Endothelial cell of umbilical vein (primary cell): ENCODE results near the gene LIX1. TPM values are rescaled to one million over a fixed set of nuclear protein-coding genes. Genes with fewer than 3 reads are reported as not detected.

Experiments
- BruUV-seq: library from RNA; stranded (reverse); fragments of 400-500 nt; replicated peaks from 2 replicates; lab custom pipeline; 2021; lab: Mats Ljungman, UMichigan
- CTCF ChIA-PET: fragments of 300-600, 350-600 bp; sonication (Branson Sonifier 250); formaldehyde crosslinking; loops from one replicate; lab custom pipeline; 2021; ENCODE audit warnings: antibody characterized with exemption, inconsistent platforms; lab: Charles Lee
- POLR2A ChIA-PET: fragments of 300-600, 350-600 bp; sonication (Branson Sonifier 250); formaldehyde crosslinking; loops from one replicate; lab custom pipeline; 2021; ENCODE audit warnings: antibody characterized with exemption, inconsistent platforms; lab: Charles Lee
- DNase-seq: peaks from one replicate; pipeline ENCODE4 v3.0.0-alpha.2; 2011; ENCODE audit warnings: low read depth, low spot score
- FAIRE-seq: peaks from 2 replicates; lab custom pipeline; 2011; peaks lifted over from hg19 to GRCh38; lab: Jason Lieb, UNC
- H2AFZ ChIP-seq: 2 replicates; pipeline ENCODE4 v1.6.0; 2012; ENCODE audit warnings: low read depth, low read length, control low read depth, inconsistent platforms
- H3K27ac ChIP-seq: 2 replicates; pipeline ENCODE4 v1.5.1; 2011; ENCODE audit warnings: low read depth, mild to moderate bottlenecking, control low read depth, low read length, moderate library complexity; ENCODE audit not compliant: insufficient read depth
- H3K27me3 ChIP-seq, 2 experiments: 2 replicates each; pipeline versions ENCODE4 v1.6.0 to v1.6.1; 2011; ENCODE audit warnings: low read length in 2 of 2, mixed read lengths in 1 of 2; ENCODE audit not compliant: control insufficient read depth in 2 of 2, insufficient read depth in 2 of 2
- H3K36me3 ChIP-seq, 2 experiments: 2 replicates in 1 of 2; 3 replicates in 1 of 2; pipeline ENCODE4 v1.5.1; 2011; ENCODE audit warnings: low read length in 2 of 2, mild to moderate bottlenecking in 1 of 2, moderate library complexity in 1 of 2; ENCODE audit not compliant: control insufficient read depth in 2 of 2, insufficient read depth in 2 of 2; ENCODE audit errors: extremely low read depth in 1 of 2
- H3K4me1 ChIP-seq: 3 replicates; pipeline ENCODE4 v1.5.1; 2011; ENCODE audit warnings: mild to moderate bottlenecking, low read length; ENCODE audit not compliant: control insufficient read depth, insufficient read depth; ENCODE audit errors: extremely low read depth
- H3K4me2 ChIP-seq: 2 replicates; pipeline ENCODE4 v1.6.1; 2011; ENCODE audit warnings: low read length, control low read depth, mixed read lengths; ENCODE audit not compliant: insufficient read depth
- H3K4me3 ChIP-seq, 3 experiments: fragments of 200-600 bp in 1 of 3; sonication (generic), shearing (Covaris generic) in 1 of 3; replicated peaks in 1 of 3; 2 replicates each; pipeline ENCODE4 v1.5.1; 2011 to 2016; ENCODE audit warnings: control low read depth in 3 of 3, low read length in 3 of 3, mild to moderate bottlenecking in 2 of 3, inconsistent platforms in 1 of 3, low read depth in 1 of 3, moderate library complexity in 1 of 3; ENCODE audit not compliant: insufficient read depth in 1 of 3
- H3K79me2 ChIP-seq: 2 replicates; pipeline ENCODE4 v1.6.0; 2012; ENCODE audit warnings: low read length, inconsistent platforms; ENCODE audit not compliant: control insufficient read depth, insufficient read depth
- H3K9ac ChIP-seq: replicated peaks from 2 replicates; pipeline ENCODE3; 2011; ENCODE audit warnings: low read length, control low read depth; ENCODE audit not compliant: insufficient read depth; ENCODE audit errors: extremely low read depth
- H3K9me1 ChIP-seq: replicated peaks from 3 replicates; pipeline ENCODE4 v1.6.0; 2011; ENCODE audit warnings: mild to moderate bottlenecking, low read length; ENCODE audit not compliant: control insufficient read depth, insufficient read depth; ENCODE audit errors: extremely low read depth
- H3K9me3 ChIP-seq: replicated peaks from 2 replicates; pipeline ENCODE4 v1.5.1; 2012; ENCODE audit warnings: low read length, inconsistent platforms; ENCODE audit not compliant: control insufficient read depth, insufficient read depth
- H4K20me1 ChIP-seq: replicated peaks from 2 replicates; pipeline ENCODE3; 2011; ENCODE audit warnings: mild to moderate bottlenecking, low read length; ENCODE audit not compliant: control insufficient read depth, insufficient read depth; ENCODE audit errors: extremely low read depth
- EZH2 ChIP-seq: IDR thresholded peaks from 2 replicates; pipeline ENCODE4 v1.6.1; 2012; ENCODE audit warnings: borderline replicate concordance, low read depth, mild to moderate bottlenecking, moderate library complexity, low read length, inconsistent platforms; ENCODE audit not compliant: severe bottlenecking
- FOS ChIP-seq: IDR thresholded peaks from 2 replicates; pipeline ENCODE4 v1.6.1; 2011; ENCODE audit warnings: mild to moderate bottlenecking, low read length, moderate library complexity, borderline replicate concordance; ENCODE audit not compliant: insufficient read depth
- GATA2 ChIP-seq: IDR thresholded peaks from 2 replicates; pipeline ENCODE4 v1.7.0; 2011; ENCODE audit warnings: low read depth, mild to moderate bottlenecking, moderate library complexity, mixed read lengths, low read length; ENCODE audit not compliant: insufficient read length, insufficient read depth
- JUN ChIP-seq: IDR thresholded peaks from 2 replicates; pipeline ENCODE4 v1.6.1; 2011; ENCODE audit warnings: borderline replicate concordance, low read depth; ENCODE audit not compliant: insufficient read length, insufficient read depth
- MYC ChIP-seq: IDR thresholded peaks from one replicate; pipeline ENCODE4 v1.6.1; 2011; ENCODE audit warnings: mild to moderate bottlenecking, low read depth, low read length
- POLR2A ChIP-seq: IDR thresholded peaks from 2 replicates; pipeline ENCODE4 v1.6.1; 2012; ENCODE audit warnings: low read depth, mild to moderate bottlenecking, control low read depth, low read length
- POLR2AphosphoS5 ChIP-seq: IDR thresholded peaks from 2 replicates; pipeline ENCODE4 v1.6.1; 2012; ENCODE audit warnings: low read depth, mild to moderate bottlenecking, control low read depth, low read length, moderate library complexity; ENCODE audit not compliant: insufficient read depth
- dilution Hi-C: fragments of 300-500 bp; cut with MboI; formaldehyde crosslinking; loops from one replicate; pipeline ENCODE4 v1.15.0; 2019; ENCODE audit warnings: low sequenced_read_pairs; ENCODE audit not compliant: extremely low pct_ligation_motif_present
- intact Hi-C: fragments of 100-400 bp; cut with micrococcal nuclease; formaldehyde crosslinking; loops from one replicate; pipeline ENCODE4 v1.10.0; 2022
- polyA plus RNA-seq, 4 experiments: library from polyadenylated mRNA; depleted of rRNA in 3 of 4; stranded (reverse) in 3 of 4; unstranded in 1 of 4; fragments of >200 nt; gene quantifications; 2 replicates each; pipeline versions ENCODE4 v1.2.1 to v1.2.3, GENCODE V29; 2011 to 2012; ENCODE audit warnings: missing spikeins in 1 of 4
- total RNA-seq: library from RNA; stranded (reverse); gene quantifications from 2 replicates; pipeline ENCODE4 v1.2.3, GENCODE V29; 2021
- TF ChIP-seq, protein P1 (sequence below), 2 donors: IDR thresholded peaks; 1 replicate in 1 of 2; 2 replicates in 1 of 2; pipeline ENCODE4 v1.5.1; 2011; ENCODE audit warnings: low read length in 2 of 2, mild to moderate bottlenecking in 2 of 2, moderate library complexity in 2 of 2, control low read depth in 1 of 2, inconsistent platforms in 1 of 2, low read depth in 1 of 2; ENCODE audit not compliant: insufficient read depth in 1 of 2; ENCODE audit errors: extremely low read depth in 1 of 2
- TF ChIP-seq, protein P2 (sequence below): IDR thresholded peaks from 2 replicates; pipeline ENCODE4 v1.6.1; 2011; ENCODE audit not compliant: insufficient read depth, insufficient read length

LIX1 gene
- total and polyA plus RNA-seq, 2 donors (not counting 3 experiments of a cell fraction or from before 2014, with no cell fraction given) = not detected

DNA sequence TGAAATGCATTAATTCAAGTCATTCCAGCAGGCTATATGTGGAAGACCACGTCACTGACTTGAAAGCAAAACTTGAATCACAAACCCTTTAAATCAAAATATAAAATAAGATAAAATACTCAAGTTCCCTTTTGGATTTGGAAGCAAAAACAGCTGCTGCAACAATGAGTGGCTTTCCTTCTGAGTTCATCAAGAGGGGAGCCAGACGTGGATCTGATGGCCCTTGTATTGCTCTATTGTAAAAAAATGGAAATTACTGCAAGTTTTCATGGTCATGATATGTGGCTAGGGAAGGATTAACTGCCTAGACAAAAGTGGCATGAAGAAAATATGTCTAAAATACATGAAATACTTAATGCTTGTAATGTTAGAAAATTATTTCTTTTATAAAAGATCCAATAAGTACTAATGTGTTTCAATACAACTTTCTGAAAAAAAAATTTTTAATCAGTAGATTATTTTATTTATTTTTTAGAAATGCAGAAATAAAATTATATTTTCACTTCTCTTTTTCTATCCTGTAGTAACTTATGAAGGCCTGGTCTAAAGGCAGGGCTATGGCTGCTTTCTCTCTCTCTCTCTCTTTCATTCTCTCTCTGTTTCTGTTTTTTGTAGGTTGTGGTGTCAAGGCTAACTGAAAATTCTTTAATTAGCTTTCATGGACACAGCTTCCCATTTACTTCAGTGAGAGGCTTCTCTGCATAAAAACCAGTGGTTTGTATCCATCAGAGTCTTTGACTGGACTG, 24.0 kb downstream of the LIX1 start:
- TF ChIP-seq, protein P1, sequence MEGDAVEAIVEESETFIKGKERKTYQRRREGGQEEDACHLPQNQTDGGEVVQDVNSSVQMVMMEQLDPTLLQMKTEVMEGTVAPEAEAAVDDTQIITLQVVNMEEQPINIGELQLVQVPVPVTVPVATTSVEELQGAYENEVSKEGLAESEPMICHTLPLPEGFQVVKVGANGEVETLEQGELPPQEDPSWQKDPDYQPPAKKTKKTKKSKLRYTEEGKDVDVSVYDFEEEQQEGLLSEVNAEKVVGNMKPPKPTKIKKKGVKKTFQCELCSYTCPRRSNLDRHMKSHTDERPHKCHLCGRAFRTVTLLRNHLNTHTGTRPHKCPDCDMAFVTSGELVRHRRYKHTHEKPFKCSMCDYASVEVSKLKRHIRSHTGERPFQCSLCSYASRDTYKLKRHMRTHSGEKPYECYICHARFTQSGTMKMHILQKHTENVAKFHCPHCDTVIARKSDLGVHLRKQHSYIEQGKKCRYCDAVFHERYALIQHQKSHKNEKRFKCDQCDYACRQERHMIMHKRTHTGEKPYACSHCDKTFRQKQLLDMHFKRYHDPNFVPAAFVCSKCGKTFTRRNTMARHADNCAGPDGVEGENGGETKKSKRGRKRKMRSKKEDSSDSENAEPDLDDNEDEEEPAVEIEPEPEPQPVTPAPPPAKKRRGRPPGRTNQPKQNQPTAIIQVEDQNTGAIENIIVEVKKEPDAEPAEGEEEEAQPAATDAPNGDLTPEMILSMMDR (IDR thresholded peaks at IDR 0.05; ENCODE audit: extremely low read depth in 1 of 2, insufficient read depth in 1 of 2, low read depth in 1 of 2, low read length in 2 of 2) = no peak
- TF ChIP-seq POLR2AphosphoS5 (no peak), POLR2A (no peak), FOS (no peak), EZH2 (no peak), GATA2 (no peak), JUN (no peak), MYC (no peak)
- TF ChIP-seq, protein P2, sequence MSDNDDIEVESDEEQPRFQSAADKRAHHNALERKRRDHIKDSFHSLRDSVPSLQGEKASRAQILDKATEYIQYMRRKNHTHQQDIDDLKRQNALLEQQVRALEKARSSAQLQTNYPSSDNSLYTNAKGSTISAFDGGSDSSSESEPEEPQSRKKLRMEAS = no peak
- CTCF ChIA-PET = no interaction called here

More for the DNA sequence above, 24.0 kb downstream of the LIX1 start:
- intact Hi-C loops = no loop called here
- Histone ChIP-seq H3K27ac (no peak overlapping the region), H3K36me3 (no peaks in the 10 kb centered on the region), H3K4me1 (no peaks in the 10 kb centered on the region), H3K4me2 (no peak overlapping the region), H3K79me2 (no peaks in the 10 kb centered on the region), H4K20me1 (no peaks in the 10 kb centered on the region), H3K9me3 (no peaks in the 10 kb centered on the region), H2AFZ (no peak overlapping the region), H3K27me3 (peaks cover 3 to 9% of the 10 kb centered on the region in 2 experiments), H3K9ac (no peak overlapping the region), H3K4me3 (no peak overlapping the region), H3K9me1 (no peaks in the 10 kb centered on the region)
- no peak for FAIRE-seq
- DNase-seq = no peak
- POLR2A ChIA-PET = no interaction called here
- BruUV-seq = no TSS peak
- dilution Hi-C loops = no loop called here
